Measurements from ENCODE around the gene SNX21. TPM values are rescaled to one million over a fixed set of nuclear protein-coding genes. Genes with fewer than 3 reads are reported as not detected.

Gene SNX21, protein sequence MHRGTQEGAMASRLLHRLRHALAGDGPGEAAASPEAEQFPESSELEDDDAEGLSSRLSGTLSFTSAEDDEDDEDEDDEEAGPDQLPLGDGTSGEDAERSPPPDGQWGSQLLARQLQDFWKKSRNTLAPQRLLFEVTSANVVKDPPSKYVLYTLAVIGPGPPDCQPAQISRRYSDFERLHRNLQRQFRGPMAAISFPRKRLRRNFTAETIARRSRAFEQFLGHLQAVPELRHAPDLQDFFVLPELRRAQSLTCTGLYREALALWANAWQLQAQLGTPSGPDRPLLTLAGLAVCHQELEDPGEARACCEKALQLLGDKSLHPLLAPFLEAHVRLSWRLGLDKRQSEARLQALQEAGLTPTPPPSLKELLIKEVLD
- total RNA-seq (2022; extraction: Qiagen RNA extraction; ENCODE audit: low read depth) = 6.9 to 12.6 TPM (median 11.5 TPM) in 5 replicates

DNA sequence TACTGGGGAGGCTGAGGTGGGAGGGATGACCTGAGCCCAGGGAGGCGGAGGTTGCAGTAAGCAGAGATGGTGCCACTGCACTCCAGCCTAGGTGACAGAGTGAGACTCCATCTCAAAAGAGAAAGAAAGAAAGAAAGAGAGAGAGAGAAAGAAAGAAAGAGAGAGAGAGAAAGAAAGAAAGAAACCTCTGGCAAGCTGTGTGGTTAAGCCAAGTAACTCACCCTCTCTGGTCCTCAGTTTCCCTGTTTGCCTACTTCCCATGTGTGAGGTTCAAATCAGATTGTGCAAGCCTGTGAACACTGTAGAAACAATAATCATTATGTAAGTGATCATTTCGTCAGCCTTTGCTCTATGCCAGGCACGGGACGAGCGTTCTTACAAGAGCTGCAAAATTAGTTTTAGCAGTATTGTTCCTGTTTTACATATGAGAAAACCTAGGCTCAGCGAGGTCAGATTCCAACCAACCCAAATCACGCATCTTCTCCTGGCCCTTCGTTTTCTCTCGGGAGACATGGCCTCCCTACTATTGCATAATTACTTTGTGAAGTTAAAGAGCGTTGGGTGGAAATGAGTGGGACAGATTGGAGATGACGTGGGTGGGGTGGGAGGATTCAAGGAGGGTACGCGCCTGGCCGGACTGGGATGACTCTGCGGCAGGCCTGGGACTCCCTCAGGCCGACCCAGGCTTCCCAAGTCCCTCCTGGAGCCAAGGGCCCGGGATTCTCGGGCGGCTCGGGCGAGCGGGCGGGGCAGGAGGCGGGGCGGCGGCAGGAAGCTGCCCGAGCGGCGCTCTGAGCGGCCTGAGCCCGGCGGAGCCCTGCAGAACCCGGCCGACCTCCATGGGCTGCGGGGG, at the start of gene SNX21:
TSS of gene SNX21 (plus strand) at position 770 of the 853 bp plus-strand sequence. CDS start 121 bp downstream, outside the sequence.

DNA sequence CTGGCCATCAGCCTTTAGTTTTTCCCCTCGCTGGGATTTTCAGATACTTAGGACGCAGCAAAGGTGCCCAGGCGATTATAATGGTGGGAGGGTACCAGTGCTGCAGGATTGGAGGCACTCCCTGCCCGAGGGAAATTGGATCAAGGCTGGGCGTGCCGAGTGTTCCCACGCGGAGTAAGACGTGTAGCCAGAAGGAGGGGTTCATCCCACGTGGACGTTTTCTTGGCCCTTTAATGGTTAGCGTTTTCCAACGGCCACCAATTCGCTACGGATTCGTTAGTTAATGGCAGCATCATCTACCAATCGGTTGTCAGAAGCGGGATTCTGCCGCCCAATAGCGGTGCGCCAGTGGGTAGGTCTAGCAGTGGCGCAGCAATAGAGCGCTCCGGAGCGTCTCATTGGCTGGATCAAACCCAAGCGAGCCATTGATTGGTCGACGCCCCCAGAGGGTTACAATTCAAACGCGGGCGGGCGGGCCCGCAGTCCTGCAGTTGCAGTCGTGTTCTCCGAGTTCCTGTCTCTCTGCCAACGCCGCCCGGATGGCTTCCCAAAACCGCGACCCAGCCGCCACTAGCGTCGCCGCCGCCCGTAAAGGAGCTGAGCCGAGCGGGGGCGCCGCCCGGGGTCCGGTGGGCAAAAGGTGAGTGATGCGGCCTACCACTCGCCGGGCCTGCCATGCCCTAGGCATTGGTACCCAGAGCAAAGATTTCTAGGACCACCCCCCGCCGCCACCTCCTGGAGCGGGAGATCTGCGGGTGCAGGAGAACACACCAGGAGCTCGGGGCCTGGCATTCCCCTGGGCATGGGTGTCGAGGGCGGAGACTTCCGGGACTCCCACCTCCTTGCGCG, 21.2 kb upstream of the SNX21 start, which contains the start of gene UBE2C:
TSS of gene UBE2C (plus strand) at position 488 of the 849 bp plus-strand sequence. CDS start at position 540, 52 bp downstream.

DNA sequence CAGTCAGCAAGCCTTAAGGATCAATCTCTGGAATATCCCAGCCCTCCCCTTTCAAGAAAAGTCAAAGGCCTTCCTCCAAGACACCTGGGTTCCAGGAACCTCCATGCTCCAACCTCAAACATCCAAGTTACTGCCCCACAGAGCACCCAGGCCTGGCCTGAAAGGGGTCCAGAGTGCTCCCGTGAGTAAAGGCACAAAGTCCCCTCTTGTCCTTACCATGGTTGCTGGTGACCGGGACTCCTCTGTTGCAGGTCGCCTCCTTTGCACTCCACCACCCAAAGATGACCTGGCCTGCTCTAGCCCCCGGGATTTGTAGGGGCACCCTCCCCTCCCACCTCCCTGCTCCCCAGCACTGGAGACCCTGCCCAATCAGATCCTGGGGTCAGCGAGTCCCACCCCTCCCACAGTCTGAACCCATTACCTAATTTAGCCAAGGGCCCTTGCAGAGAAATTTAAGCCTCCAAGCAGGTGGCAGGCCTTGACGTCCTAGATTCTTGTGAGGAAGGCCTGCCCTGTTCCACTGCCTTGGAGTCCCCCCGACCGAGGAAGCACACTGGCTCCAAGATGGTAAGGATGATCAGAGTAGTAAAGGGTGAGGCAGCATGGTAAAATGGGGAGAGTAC, 6.5 kb upstream of the SNX21 start, which contains the start of gene TNNC2:
TSS of gene TNNC2 (minus strand) at position 283 of the 623 bp plus-strand sequence. CDS start at position 219, 64 bp downstream.

DNA sequence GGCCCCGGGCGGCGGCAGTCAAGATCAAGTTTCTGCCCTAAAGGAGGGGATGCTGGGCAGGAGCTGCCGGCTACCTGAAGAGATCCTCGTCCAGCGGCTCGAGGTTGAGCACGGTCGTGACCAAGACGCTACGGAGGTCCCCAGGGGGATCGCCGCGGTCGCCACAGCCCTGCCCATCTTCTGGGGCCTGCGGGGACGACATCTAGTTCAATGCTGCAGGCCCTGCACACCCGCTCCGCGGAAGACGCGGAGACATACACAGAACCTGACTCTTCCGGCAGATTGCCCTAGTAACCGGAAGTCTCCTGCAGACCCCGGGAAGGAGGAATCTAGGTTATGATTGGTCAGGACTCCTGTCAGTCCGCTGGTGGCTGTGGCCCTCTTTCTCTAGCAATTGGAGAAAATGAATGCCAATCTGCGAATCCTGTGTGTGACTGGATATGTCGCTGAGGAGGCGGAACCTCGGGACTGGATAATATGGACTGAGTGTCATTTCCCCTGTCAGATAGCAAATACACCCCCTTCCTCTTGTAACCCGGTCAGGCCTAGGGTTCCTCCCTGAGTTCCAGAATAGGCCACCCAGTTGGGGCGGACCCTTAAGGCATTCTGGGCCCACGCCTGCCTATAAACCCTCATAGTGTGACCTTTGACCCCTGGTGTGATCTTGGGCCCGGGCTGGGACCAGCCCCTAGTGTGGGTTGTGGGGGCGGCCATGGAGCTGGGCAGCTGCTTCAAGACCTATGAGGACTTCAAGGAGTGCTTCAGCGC, 23.7 kb downstream of the SNX21 start, which contains the start of the genes ACOT8 and ZSWIM3:
TSS of gene ACOT8 (minus strand) at position 279 of the 768 bp plus-strand sequence. CDS start at position 202, 77 bp downstream.
TSS of gene ZSWIM3 (plus strand) at position 501 of the 768 bp plus-strand sequence. CDS start at position 713, 212 bp downstream.

DNA sequence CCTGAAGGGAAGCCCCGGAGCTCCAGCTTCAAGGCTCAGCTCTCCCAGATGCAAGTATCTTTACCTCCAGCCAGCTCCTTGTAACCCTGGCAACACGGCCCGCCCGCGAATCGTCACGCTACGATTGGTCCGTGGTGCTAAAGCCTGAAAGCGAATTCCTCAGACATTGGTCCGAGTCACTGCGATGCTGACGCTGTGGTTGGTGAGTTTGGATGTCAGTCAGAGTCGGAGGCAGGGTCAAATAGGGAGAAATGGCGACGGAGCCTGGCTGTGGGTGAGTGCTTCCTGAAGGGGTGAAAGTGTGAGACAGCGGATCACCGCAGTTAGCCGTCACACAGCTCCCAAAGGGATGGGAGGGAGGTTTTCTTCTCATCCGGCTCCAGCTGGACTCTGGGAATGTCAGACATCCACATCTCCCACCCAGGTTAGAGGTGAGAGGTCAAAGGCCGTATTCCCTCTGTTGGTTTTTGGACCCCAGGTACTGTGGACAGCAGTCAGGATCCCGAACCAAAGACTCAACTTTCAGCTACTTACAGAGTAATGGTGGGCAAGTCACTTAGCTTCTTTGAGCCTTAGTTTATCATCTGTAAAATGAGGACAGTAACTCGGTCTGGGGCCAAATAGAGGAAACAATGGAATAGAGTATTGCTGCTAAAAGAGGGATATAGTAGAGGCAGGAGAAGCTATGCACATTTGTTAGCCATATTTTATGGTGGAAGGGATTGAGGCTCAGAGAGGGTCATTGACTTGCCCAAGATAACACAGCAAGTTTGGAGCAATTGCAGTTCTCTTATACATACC, 47.6 kb downstream of the SNX21 start, which contains the start of gene ZSWIM1:
TSS of gene ZSWIM1 (plus strand) at position 240 of the 801 bp plus-strand sequence. CDS start 1,366 bp downstream, outside the sequence.

DNA sequence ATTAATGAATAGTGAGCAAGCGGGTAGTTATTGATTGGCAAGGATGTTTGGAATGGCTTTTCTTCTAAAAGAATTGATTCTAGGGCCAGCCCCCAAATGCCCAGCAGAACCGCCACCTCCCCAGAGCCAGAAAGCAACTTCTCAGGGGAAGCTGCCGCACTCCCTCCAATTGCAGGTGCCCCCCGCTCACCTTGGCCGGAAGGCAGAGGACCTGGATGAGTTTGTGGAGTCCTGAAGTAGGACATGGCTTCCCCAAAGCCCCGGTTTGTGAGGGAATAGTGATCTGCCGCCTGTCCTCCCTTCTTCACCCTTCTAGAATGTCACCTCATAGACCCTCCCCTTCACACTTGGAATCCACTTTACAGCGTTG, 53.7 kb downstream of the SNX21 start, which contains the start of gene SPATA25:
TSS of gene SPATA25 (minus strand) at position 277 of the 370 bp plus-strand sequence. CDS start at position 245, 32 bp downstream.

DNA sequence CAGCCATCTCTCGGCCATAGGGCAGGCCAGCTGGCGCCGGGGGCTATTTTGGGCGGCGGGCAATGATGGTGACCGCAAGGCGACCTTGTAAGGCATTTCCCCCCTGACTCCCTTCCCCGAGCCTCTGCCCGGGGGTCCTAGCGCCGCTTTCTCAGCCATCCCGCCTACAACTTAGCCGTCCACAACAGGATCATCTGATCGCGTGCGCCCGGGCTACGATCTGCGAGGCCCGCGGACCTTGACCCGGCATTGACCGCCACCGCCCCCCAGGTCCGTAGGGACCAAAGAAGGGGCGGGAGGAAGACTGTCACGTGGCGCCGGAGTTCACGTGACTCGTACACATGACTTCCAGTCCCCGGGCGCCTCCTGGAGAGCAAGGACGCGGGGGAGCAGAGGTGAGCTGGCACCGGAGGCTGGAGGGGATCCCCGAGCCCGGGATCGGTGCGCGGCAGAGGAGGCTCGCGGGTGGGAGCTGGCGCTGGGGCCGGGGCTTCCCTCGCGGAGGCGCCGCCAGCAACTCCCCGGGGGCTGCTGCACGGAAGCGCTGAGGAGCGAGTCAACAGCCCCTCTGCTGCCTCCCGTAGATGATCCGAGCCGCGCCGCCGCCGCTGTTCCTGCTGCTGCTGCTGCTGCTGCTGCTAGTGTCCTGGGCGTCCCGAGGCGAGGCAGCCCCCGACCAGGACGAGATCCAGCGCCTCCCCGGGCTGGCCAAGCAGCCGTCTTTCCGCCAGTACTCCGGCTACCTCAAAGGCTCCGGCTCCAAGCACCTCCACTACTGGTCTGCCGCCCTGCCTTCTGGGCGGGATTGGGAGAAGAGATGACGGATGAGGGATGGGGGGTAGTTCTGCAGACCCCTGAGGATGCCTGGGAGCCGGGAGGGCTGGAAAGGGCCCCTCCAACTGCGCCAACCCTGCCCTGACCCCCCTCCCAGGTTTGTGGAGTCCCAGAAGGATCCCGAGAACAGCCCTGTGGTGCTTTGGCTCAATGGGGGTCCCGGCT, 57.7 kb downstream of the SNX21 start, which contains the start of the genes CTSA and NEURL2:
TSS of gene CTSA (plus strand) at position 351 of the 999 bp plus-strand sequence. CDS start at position 585, 234 bp downstream.
TSS of gene NEURL2 (minus strand) at position 224 of the 999 bp plus-strand sequence. CDS start at position 7, 217 bp downstream.

Other genes starting within 250 kb of the SNX21 start
- not detected in 5 replicates for gene WFDC10A, start 204.1 kb upstream of the SNX21 start, total RNA-seq (2022; extraction: Qiagen RNA extraction; ENCODE audit: low read depth)
- gene WFDC9, start 202.5 kb upstream of the SNX21 start, total RNA-seq (2022; extraction: Qiagen RNA extraction; ENCODE audit: low read depth) = not detected in 5 replicates
- not detected in 5 replicates for gene WFDC11, start 163.6 kb upstream of the SNX21 start, total RNA-seq (2022; extraction: Qiagen RNA extraction; ENCODE audit: low read depth)
- gene WFDC13, start 131.8 kb upstream of the SNX21 start, total RNA-seq (2022; extraction: Qiagen RNA extraction; ENCODE audit: low read depth) = not detected in 5 replicates
- not detected in 5 replicates for gene WFDC10B, start 128.8 kb upstream of the SNX21 start, total RNA-seq (2022; extraction: Qiagen RNA extraction; ENCODE audit: low read depth)
- not detected in 5 replicates for gene SPINT4, start 111.5 kb upstream of the SNX21 start, total RNA-seq (2022; extraction: Qiagen RNA extraction; ENCODE audit: low read depth)
- not detected in 5 replicates for gene WFDC3, start 41.9 kb upstream of the SNX21 start, total RNA-seq (2022; extraction: Qiagen RNA extraction; ENCODE audit: low read depth)
- 33.0 to 35.3 TPM (median 35.0 TPM) in 5 replicates for gene DNTTIP1, start 41.8 kb upstream of the SNX21 start, total RNA-seq (2022; extraction: Qiagen RNA extraction; ENCODE audit: low read depth)
- gene UBE2C, start 21.2 kb upstream of the SNX21 start, total RNA-seq (2022; extraction: Qiagen RNA extraction; ENCODE audit: low read depth) = 213 to 281 TPM (median 233 TPM) in 5 replicates
- gene TNNC2, start 6.5 kb upstream of the SNX21 start, total RNA-seq (2022; extraction: Qiagen RNA extraction; ENCODE audit: low read depth) = not detected in 5 replicates
- gene ACOT8, start 23.6 kb downstream of the SNX21 start, total RNA-seq (2022; extraction: Qiagen RNA extraction; ENCODE audit: low read depth) = 11.6 to 22.7 TPM (median 19.3 TPM) in 5 replicates
- gene ZSWIM3, start 23.8 kb downstream of the SNX21 start, total RNA-seq (2022; extraction: Qiagen RNA extraction; ENCODE audit: low read depth) = 1.4 to 1.9 TPM (median 1.7 TPM) in 5 replicates
- 4.5 to 6.4 TPM (median 5.2 TPM) in 5 replicates for gene ZSWIM1, start 47.4 kb downstream of the SNX21 start, total RNA-seq (2022; extraction: Qiagen RNA extraction; ENCODE audit: low read depth)
- gene SPATA25, start 53.8 kb downstream of the SNX21 start, total RNA-seq (2022; extraction: Qiagen RNA extraction; ENCODE audit: low read depth) = 0.39 to 0.89 TPM (median 0.85 TPM) in 4 of 5 replicates, not detected in the other
- gene NEURL2, start 57.4 kb downstream of the SNX21 start, total RNA-seq (2022; extraction: Qiagen RNA extraction; ENCODE audit: low read depth) = 0.79 to 1.5 TPM (median 0.94 TPM) in 5 replicates
- gene CTSA, start 57.5 kb downstream of the SNX21 start, total RNA-seq (2022; extraction: Qiagen RNA extraction; ENCODE audit: low read depth) = 80.5 to 129 TPM (median 114 TPM) in 5 replicates
- gene PLTP, start 78.4 kb downstream of the SNX21 start, total RNA-seq (2022; extraction: Qiagen RNA extraction; ENCODE audit: low read depth) = 1.3 to 2.2 TPM (median 1.5 TPM) in 5 replicates
- 19.8 to 36.7 TPM (median 33.6 TPM) in 5 replicates for gene PCIF1, start 100.9 kb downstream of the SNX21 start, total RNA-seq (2022; extraction: Qiagen RNA extraction; ENCODE audit: low read depth)
- 6.3 to 10.5 TPM (median 9.8 TPM) in 5 replicates for gene ZNF335, start 138.4 kb downstream of the SNX21 start, total RNA-seq (2022; extraction: Qiagen RNA extraction; ENCODE audit: low read depth)
- gene MMP9, start 175.1 kb downstream of the SNX21 start, total RNA-seq (2022; extraction: Qiagen RNA extraction; ENCODE audit: low read depth) = 0.22 to 0.81 TPM (median 0.60 TPM) in 5 replicates
- gene SLC12A5, start 195.4 kb downstream of the SNX21 start, total RNA-seq (2022; extraction: Qiagen RNA extraction; ENCODE audit: low read depth) = 12.2 to 17.7 TPM (median 14.1 TPM) in 5 replicates